T-helper 22 cell (primary cell): ENCODE results near the gene CLBA1.
A peak's percentile ranks its signal among the peaks of the same experiment; 100 is the strongest.

Source experiments
- DNase-seq: peaks from one replicate; pipeline ENCODE4 v3.0.0-alpha.2; 2020; ENCODE audit warnings: low read depth

The CLBA1 gene

GRCh38 chr14:104968541-104969401 lies 16.8 kb upstream of the CLBA1 start:
- no peak for DNase-seq

- DNase-seq: no peak
Measured at GRCh38 chr14:104969741-104970230, 15.8 kb upstream of the CLBA1 start.

GRCh38 chr14:104970231-104971068 lies 15.1 kb upstream of the CLBA1 start:
- no peak for DNase-seq

- no peak for DNase-seq
Measured at GRCh38 chr14:104971447-104972240, 13.9 kb upstream of the CLBA1 start.

- DNase-seq: no peak
Measured at GRCh38 chr14:104972301-104973134, 13.1 kb upstream of the CLBA1 start.

GRCh38 chr14:104973135-104973384 lies 12.5 kb upstream of the CLBA1 start:
- DNase-seq: no peak

GRCh38 chr14:104973385-104974145 lies 12.0 kb upstream of the CLBA1 start:
- no peak for DNase-seq

GRCh38 chr14:104974146-104974541 lies 11.4 kb upstream of the CLBA1 start:
- DNase-seq: no peak

- DNase-seq: no peak
Measured at GRCh38 chr14:104974665-104975390, 10.8 kb upstream of the CLBA1 start.

- no peak for DNase-seq
Measured at GRCh38 chr14:104975481-104976197, 9.9 kb upstream of the CLBA1 start.

GRCh38 chr14:104976198-104977007 lies 9.2 kb upstream of the CLBA1 start:
- peak; percentile 61 for DNase-seq

GRCh38 chr14:104977008-104977680 lies 8.4 kb upstream of the CLBA1 start:
- no peak for DNase-seq

GRCh38 chr14:104977681-104978653 lies 7.6 kb upstream of the CLBA1 start, which contains the start of gene AHNAK2:
AHNAK2 (minus strand) TSS chr14:104978374; CDS start chr14:104978237, 137 bp downstream.
- peak; percentile 34 for DNase-seq

GRCh38 chr14:104978746-104979691 lies 6.6 kb upstream of the CLBA1 start:
- DNase-seq: no peak
